ENCODE results near the gene FGF12. TPM values are rescaled to one million over a fixed set of nuclear protein-coding genes. Genes with fewer than 3 reads are reported as not detected.
"Not testable (repeated sequence)": the region's sequence is repeated elsewhere in the genome, so short reads cannot be mapped to it uniquely, and the experiment has no call there.

Gene FGF12
- total RNA-seq, 1 donor from 2014 or later, result 3.2 TPM

- H3K4me3 ChIP-seq, result no peak overlapping the region
- H3K9me3 ChIP-seq, result no peaks in the 10 kb centered on the region
- no peak overlapping the region for H3K27ac ChIP-seq
- H3K27me3 ChIP-seq, result no peaks in the 10 kb centered on the region
- H3K36me3 ChIP-seq, result no peaks in the 10 kb centered on the region
- no peak for ATAC-seq
- TF ChIP-seq CTCF (IDR thresholded peaks at IDR 0.05), result no peak
- intact Hi-C loops (cut with DNase I), result no loop called here
- DNase-seq, result no peak
- H3K4me1 ChIP-seq, result no peaks in the 10 kb centered on the region
Measured at GRCh38 chr3:192578729-192579128, 148.6 kb downstream of the FGF12 start.

DNA sequence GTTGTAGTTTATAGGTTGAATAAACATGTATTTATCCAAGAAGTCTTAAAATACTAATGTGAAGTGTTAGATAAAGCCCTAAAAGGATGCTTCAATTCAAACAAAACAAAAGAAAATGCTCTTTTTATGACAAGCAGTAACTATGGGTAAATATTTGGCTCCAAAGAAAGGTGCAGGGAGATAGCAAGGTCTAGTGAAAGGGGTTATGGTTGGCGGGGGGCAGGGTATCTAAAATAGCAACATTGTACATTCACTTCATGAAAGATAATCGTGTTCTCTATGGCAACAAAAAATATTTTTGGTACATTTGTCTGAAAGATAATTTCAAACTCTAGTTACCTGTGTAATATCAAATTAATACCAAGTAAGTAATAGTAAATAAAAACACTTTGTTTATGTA, 149.5 kb downstream of the FGF12 start:
- no peak overlapping the region for H3K27ac ChIP-seq
- intact Hi-C loops (cut with DNase I), result no loop called here
- ATAC-seq, result no peak
- H3K4me1 ChIP-seq, result no peaks in the 10 kb centered on the region
- no peak for TF ChIP-seq CTCF (IDR thresholded peaks at IDR 0.05)
- H3K36me3 ChIP-seq, result no peaks in the 10 kb centered on the region
- no peaks in the 10 kb centered on the region for H3K9me3 ChIP-seq
- H3K27me3 ChIP-seq, result no peaks in the 10 kb centered on the region
- DNase-seq, result no peak
- no peak overlapping the region for H3K4me3 ChIP-seq

GRCh38 chr3:192577271-192577670, 150.1 kb downstream of the FGF12 start:
- ATAC-seq (no peak), DNase-seq (no peak)
- Histone ChIP-seq H3K27me3 (no peaks in the 10 kb centered on the region), H3K4me3 (no peak overlapping the region), H3K27ac (no peak overlapping the region), H3K4me1 (no peaks in the 10 kb centered on the region), H3K36me3 (no peaks in the 10 kb centered on the region), H3K9me3 (no peaks in the 10 kb centered on the region)
- intact Hi-C loops (cut with DNase I), result no loop called here
- no peak for TF ChIP-seq CTCF (IDR thresholded peaks at IDR 0.05)

- H3K4me1 ChIP-seq; ATAC-seq; H3K36me3 ChIP-seq; DNase-seq; H3K9me3 ChIP-seq; H3K4me3 ChIP-seq; H3K27ac ChIP-seq; intact Hi-C loops (cut with DNase I); H3K27me3 ChIP-seq: not testable (repeated sequence)
Measured at GRCh38 chr3:192576704-192577103, 150.6 kb downstream of the FGF12 start.

DNA sequence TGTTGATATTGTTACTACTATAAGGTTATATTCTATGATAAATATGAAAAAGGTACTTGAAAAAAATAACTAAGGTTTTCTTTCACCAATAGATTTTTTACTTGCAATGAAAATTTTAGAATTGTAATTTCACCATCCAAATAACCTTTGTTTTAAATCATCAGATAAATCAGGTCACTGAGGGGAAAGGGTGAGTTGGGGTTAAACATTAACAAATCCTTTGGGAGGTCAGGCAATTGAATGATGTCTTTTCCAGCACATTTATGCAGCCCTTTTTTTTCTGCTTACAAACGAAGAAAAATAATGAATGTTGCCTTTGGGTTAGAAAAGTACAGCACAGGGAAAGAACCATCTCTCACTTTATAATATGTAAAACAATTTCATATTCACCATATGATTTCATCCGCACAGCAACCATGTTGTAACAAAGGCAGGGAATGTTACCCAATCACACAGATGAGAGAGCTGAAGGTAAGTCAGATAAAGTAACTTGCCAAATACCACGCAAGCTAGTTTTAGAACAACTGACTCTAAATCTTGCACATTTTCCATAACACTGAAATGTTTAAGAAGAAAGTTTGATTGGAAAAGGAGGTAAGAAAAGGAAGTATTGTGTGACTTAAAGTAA, 151.3 kb downstream of the FGF12 start:
- intact Hi-C loops (cut with DNase I), result no loop called here
- Histone ChIP-seq H3K27me3 (no peaks in the 10 kb centered on the region), H3K9me3 (no peaks in the 10 kb centered on the region), H3K4me3 (no peak overlapping the region), H3K27ac (no peak overlapping the region), H3K4me1 (no peaks in the 10 kb centered on the region), H3K36me3 (no peaks in the 10 kb centered on the region)
- TF ChIP-seq CTCF (IDR thresholded peaks at IDR 0.05), result no peak
- DNase-seq (no peak), ATAC-seq (no peak)

GRCh38 chr3:192573240-192573639, 154.1 kb downstream of the FGF12 start:
- TF ChIP-seq CTCF (IDR thresholded peaks at IDR 0.05), result no peak
- ATAC-seq, result no peak
- Histone ChIP-seq H3K36me3 (no peaks in the 10 kb centered on the region), H3K4me1 (no peaks in the 10 kb centered on the region), H3K9me3 (no peaks in the 10 kb centered on the region), H3K27ac (no peak overlapping the region), H3K4me3 (no peak overlapping the region), H3K27me3 (no peaks in the 10 kb centered on the region)
- intact Hi-C loops (cut with DNase I), result no loop called here
- DNase-seq, result no peak
